Measurements from ENCODE around the gene DAPK1.

DNA sequence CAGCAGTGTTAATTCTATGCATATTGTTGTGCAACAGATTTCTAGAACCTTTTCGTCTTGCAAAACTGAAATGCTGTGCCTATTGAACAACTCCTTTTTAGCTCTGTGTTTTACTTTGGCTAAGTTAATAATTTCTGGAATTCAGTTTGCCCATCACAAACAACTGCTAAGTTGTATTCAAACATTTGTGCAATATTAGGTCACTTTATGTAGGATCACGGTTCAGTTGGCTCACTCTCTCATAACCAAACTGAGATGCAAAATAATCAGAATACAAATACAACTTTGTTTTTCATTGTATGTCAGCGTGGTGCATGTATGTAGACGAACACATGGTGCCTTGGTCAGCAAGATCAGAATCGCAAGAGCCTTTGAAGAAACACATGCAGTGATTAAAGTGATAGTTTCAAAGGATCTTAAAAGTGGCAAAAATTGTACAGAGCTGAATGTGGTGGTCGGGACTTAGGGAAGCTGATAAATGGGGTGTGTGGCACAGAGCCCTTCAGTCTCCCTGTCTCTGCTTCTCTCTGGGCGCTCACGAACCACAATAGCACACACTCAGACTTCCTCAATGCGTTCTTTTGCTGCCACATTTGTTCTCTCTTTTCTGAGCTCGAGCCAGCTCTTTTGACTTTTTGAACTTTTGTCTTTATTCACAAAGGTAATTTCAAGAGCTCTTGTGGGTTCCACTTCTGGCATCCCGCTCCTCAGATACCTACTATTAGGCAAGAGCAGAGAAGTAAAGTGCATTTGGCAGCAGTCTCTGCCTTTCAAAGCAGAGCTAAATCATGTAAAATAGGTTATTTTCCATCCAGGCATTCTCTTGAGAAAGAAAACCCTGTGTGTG lies 115.8 kb downstream of the DAPK1 start:
- TF ChIP-seq OSR1 (CRISPR knock-in tag; IDR thresholded peaks at IDR 0.05) (no peak), ZNF8 (CRISPR knock-in tag; IDR thresholded peaks at IDR 0.05) (no peak), RARB (CRISPR knock-in tag; IDR thresholded peaks at IDR 0.05) (no peak)

Data from SK-N-SH treated with all-trans-retinoic acid at 6 μM for 48 hours (cell line).